SW 1271 (cell line): ENCODE data around the gene NOS1.
A peak's percentile ranks its signal among the peaks of the same experiment; 100 is the strongest.

Experiments used
- DNase-seq, 2 experiments: peaks; one replicate each; lab custom pipeline; 2025; lab: John Stamatoyannopoulos, UW

The NOS1 gene

DNA sequence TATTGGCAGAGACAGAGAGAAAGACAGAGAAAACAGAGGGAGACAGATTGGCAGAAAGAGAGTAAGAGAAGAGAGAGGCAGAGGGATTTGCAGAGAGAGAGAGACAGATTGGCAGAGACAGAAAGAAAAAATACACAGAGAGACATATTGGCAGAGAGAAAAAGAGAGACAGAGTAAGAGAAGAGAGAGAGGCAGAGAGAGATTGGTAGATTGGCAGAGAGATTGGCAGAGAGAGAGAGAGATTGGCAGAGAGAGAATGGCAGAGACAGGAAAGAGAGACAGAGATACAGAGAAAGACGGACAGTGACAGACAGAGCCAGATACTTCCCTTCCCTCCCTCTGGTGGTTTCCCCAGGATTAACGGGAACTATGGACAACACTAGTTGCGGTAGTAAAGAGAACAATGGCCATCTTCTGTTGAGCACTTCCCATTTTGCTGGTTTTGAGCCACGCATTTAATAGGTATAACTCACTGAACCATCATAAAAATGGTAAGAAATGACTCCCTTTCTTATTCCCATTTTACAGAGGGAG lies 2.6 kb upstream of the NOS1 start:
- peak in 1 of 2 experiments; percentile 8 for DNase-seq

DNA sequence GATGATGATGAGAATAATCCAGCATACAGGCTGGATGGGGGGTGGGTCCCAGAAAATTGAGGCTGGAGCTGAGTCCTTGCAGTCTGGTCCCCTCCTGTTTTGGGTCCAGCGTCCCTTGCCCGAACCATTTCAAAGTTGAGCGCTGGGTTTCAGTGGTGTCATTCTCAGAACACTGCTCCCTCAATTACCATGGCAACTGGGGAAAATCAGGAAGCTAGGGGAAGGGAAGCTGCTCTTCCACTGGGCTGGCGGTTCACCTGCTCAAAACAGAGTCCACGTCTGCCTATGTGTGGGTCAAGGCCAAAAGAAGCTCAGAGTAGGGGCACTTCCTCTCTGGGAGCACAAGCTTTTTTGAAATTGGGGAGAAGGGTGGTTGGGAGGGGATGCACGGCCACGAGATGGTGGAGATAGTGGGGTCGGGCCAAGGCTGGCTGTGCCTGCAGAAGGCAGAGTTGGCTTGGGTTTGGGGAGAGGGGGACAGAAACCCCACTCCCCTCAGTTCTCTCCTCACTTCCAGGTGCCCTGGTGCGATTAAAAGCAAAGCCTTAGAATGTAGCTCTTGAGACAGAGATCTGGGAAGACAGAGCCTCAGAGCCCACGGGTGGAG lies 1.7 kb upstream of the NOS1 start:
- no peak for DNase-seq

DNA sequence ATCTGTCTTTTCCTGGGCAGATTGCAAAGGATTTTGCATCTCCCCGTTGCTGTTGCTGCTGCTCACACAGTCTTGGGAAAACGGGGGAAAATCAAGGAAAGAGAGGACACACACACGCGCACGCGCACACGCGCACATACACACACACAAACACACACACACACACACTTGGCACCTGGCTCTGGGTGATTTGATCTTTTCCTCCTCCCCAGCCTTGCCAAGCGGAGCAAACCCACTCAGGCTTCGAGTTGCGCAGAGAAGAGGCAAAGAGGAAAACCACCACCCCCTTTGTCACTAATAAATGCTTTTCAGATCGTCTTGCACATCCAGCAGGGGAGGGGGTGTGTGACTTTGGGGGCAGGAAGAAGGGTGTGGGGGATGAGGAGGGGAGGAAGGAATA lies 965 bp upstream of the NOS1 start:
- DNase-seq: no peak

DNA sequence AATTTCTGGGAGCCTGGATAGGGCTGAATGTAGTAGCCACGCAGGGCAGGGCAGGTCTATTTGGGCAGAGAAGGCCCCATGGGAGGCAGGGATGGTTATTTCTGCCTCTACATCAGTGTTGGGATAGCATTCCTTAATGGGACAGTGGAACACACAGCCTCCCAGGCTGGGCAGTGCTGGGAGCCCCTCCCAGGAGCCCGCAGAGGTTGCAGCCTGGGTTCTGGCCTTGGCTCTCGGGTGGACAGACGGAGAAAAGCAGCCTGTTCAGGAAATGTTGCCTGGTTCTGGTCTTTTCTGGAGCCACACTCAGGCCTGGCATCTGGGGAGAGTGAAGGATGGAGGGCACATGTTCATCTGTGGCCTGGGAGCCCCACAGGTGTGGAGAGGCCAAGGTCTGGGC lies 479 bp upstream of the NOS1 start:
- DNase-seq: no peak

DNA sequence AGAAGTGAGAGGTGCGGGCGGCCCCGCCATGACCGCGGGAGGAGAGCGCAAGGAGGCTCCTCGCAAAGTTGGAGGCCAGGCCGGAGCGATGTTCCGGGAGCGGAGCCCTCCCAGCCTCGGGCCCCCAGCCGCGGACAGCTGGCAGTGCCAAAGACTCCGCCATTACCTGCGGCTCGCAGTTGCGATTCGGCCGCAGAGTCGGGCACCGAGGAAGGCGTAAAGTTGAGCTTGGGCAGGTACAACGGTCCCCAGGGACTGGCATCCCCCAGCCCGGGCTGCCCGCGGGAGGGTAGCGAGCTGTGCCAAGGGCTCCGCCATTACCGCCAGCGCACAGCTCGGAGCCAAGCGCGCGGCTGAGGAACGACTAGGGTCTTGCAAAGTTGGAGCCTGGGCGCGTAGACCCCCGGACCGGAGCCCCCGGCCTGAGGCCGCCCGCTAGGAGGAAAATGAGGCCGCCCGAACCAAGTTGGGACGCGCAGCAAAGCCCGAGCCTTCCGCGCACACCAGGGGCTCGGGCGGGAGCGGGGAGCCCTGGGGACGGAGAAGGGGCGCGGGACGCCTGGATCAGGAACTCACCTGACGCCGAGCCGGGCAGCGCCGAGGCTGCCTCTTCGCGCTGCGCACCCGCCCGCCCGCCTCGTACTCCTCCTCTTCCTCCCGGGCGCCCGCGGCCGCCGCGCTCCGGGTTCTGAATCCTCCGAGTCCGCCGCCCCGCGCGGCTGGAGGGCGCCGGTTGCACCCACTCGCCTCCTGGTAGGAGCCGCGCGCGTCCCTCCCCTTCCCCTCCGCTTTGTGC lies 677 bp downstream of the NOS1 start:
- no peak for DNase-seq

DNA sequence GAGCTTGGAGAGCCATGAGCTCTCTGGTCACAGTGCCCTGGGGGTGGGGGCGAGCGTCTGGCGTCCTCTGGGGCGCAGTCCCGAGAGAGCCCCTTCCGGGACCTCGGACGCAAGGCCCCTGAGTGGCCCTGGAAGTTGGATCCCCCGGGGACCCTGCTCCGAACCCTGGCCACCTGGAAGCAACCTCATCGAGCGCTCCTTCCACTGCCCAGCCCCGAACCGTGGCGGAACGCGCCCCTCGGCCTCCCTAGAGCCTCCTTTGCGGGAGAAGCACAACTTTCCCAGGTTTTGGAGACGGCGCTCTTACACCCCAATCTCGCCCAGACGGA lies 1.2 kb downstream of the NOS1 start:
- no peak for DNase-seq

DNA sequence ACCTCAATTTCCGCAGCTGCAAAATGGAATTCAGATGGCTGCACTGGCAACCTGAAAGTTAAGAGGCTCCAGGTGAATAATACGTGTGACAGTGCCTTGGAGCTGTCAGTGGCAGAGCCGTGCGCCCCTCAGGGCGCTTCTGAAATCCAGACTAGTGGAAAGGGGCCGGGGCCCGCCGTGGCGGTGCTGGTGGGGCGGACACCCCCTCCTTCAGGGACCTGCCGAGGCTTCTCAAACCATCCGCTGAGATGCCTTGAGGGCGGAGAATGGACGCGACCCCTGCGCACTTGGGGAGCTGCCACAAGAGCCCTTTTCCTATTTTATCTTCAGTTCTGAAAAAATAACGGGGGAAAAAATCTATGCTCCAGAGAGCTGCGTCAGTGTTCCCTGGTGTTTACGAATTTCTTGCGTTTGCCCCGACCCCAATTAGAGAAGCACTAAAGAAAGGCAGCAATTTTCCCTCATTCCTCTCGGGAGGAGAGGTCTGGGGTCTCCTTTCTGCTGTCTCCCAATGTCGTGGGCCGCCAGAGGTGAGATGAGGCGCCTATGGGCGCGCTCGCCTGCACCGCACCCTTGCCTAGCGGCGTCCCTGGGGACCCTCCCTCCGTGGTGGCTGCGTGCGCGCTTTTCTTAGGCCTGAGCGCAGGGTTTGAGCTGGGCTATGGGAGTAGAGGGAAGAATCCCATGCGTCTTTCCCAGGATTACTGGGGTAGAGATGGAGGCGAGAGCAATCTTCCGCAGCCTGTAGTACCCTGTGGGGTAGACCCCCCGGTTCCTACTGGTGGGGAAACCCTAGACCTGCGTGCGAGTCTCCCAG lies 2.2 kb downstream of the NOS1 start:
- DNase-seq: no peak

DNA sequence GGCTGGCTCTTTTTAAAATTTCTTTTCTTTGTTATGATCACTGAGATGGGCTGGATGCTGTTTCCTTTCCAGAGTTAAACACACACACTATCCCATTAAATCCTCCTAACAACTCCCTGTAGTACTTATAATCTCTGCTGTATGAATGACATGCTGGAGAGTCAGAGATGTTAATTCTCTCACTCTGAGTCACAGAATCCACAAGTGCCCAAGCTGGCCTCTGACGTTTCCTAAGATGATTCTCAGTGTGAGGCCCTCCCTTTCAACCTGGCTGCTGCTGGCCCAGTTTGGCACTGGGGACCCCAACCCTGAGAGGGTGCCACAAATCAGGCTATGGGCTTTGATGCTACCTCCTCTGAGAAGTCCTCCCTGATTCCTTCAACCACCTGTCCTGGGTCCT lies 5.4 kb downstream of the NOS1 start:
- DNase-seq: no peak

DNA sequence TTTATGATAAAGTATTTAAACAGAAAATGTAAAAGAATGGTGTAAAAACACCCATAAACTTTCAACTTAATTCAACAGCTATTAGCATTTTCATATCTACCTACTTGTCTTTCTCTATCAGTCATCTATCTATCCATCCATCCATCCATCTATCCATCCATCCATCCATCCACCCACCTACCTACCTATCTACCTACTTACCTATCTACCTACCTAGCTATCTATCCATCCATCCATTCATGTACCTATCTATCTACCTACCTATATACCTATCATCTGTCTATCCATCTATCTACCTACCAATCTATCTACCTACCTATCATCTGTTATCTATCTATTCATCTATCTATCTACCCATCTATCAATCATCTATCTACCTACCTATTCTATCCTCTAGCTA lies 8.5 kb downstream of the NOS1 start:
- no peak for DNase-seq

DNA sequence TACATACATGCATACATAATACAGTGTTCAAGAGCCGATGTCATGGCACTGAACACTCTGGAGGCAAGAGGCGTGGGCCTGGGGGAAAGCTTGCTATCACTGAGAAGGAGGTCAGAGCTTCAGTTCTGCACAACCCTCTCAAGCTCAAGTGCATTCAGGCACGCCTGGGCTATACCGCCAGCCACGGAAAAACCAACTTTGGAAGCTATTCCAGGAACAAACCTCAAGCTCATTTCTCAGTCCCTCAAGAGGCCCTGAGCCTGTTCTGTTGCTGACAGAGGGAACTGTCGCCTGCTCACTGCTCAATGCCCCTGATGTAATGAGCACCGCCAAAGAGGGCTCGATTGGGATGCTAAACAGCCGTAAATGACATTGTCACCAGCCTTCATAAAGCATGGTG lies 9.2 kb downstream of the NOS1 start:
- DNase-seq: no peak

DNA sequence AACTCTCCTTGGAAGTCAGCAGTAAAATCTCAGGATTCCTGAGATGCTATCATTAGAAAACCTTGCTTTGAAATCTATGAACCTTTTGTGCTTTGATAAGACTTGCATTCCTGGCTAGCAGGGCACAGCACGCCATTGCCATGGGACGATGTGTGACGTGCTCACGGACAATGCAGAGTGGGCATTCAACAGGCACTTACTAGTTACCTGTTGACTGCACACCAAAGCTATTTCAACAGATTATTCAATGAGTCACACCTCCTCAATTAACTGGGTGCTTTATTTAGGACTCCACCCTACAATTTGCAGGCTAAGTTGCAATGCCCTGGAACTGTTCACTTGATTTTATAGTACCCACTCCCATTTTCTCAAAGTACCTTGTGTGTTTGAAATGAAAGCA lies 11.3 kb downstream of the NOS1 start:
- DNase-seq: no peak

DNA sequence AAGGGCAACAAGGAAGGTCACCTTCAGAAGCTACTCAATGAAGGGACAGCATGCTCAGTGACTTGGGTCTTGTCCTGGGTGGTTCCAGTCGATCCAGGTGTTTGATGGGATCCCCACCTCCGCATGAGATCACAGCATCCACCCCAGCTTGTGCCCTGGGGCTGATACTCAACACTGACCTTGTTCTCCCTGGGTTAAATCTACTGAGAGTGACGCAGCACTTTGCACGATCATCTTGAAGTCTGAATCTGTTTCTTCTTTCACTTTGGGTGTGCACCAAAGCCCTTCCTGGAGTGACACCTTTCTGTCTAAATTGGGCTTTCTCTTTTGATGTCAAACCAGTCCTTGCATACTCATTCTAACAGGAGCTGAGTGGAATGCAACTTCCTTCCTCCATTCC lies 13.8 kb downstream of the NOS1 start:
- DNase-seq: no peak

DNA sequence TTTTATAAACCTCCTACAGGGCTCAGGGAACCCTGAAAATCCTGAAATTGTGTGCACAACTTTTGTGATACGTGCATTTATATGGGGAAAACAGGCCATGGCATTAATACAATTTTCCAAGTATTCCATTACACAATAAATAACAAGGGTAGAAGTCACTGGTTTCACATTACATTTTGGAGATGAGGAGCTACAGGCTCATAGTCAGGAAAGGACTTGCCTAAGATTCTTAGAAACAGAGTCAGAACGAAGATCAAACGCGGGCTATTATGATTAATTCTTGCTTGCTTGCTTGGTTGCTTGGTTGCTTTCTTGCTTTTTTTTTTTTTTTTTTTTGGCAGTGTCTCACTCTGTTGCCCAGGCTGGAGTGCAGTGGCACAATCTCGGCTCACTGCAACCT lies 16.7 kb downstream of the NOS1 start:
- DNase-seq: no peak

DNA sequence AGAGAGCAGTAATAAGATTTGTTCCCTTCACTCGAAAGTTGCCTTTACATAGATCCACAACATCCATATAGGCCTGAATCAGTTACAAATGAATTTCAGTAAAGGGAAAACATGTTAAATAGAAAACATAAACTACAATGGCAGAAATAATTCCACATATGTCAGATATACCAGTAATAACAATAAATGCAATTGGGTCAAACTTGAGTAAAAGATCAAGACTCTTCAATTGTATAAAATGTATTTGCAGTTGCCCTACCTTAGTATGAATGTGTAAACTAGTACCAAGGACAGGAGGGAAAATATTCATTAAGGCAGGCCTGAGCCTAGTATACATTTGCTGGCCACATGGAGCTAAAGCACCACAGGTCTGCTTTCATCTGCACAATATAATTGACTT lies 17.6 kb downstream of the NOS1 start:
- no peak for DNase-seq

DNA sequence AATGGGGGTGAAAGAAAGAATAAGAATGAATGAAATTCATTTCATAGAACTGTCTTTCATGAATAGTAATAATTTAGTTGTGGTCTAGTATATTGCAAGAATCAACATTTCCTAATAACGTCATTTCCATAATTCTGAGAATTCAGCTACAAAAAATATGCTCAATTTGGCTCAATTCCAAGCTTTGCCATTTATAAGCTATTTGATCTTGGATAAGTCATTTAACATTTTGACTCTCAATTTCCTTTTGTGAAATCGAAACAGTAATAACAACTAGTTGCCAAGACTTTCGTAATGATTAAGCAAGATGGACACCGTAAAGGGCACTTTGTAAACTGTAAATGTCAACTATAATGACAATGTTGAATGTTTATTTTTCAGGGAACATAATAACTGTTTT lies 18.1 kb downstream of the NOS1 start:
- DNase-seq: no peak

DNA sequence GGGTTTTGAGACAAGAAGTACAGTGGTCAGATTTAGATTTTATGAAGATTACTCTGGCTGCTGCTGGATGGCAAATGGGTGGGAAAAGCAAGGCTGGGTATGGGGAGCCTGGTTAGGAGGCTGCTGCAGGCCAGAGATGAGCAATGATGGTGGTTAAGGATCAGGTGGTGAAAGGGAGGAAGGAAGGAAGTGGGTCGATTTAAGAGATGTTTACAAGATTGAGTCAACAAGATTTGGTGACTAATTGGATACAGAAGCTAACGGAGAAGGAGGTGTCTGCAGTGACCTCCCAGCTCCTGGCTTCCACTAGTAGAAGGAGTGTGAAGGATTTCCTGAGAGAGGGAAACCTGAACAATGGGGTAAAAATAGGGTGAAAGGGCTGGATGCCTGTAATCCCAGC lies 18.7 kb downstream of the NOS1 start:
- peak; percentile 39 to 58 for DNase-seq

DNA sequence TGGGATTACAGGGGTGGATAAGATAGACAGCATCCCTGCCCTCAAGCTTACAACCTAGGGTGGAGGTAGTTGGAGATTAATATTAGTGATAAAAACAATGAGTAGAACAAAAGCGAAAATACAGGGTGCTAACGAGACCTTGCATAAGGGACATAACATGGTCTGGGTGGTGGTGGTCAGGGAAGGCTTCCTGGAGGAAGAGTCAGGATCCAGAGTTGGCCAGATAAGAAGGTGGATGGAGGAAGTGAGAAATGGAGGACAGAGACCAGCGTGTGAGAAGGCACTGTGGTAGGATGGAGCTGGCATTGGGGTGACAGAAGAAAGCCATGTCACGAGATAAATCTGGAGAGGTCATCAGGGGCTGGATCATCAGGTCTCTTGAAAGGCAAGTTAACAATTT lies 19.2 kb downstream of the NOS1 start:
- DNase-seq: no peak

DNA sequence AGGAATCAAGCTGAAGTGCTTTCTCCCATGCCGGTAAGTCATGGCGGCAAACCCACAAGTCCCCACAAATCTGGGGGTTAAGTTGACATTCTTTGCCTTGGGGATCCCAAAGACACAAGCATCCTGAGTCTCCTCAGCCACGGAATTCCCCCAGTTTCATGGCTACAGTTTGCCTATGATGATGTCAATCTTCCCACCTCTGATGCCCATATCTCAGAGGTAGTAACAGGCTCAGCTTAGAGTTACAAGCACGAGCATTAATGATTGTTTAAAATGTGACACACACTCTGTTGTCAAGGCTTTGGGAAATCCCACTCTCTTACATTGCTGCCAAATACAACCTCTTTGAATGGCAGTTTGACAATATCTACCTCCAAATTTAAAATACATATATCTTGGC lies 22.3 kb downstream of the NOS1 start:
- DNase-seq: no peak

DNA sequence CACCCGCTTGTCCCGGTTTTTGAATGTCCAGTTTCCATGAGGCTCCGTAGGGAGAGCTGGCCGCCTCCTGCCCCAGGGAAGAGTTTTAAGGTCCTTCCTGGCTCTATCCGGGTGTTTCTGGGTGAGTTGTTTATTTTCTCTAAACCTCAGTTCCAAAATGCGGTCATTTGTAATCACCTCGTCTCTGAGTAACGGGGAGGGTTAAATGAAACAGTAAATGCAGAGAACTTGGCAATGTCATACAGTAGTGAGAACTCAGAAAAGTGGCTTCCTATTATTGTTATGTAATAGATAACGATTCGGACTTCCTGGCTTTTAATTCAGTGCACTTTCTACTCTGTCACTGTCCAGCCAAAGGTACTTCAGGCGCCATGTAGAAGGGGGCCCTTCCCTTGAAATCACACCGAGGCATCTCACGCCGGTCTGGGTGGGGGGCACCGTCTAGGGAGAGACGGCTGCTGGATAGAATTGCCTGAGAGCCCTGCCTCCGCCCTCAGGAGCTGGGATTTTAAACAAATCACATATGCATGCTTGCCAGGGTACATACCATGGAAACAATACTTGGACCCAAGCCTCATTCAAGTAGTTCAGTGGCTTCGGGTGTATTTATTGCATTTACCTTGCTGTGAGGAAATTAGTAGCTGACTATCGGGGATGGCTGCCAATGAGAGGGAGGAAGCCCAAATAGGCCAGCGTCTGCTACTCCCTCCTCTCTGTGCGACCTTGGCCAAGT lies 26.4 kb downstream of the NOS1 start:
- no peak for DNase-seq

DNA sequence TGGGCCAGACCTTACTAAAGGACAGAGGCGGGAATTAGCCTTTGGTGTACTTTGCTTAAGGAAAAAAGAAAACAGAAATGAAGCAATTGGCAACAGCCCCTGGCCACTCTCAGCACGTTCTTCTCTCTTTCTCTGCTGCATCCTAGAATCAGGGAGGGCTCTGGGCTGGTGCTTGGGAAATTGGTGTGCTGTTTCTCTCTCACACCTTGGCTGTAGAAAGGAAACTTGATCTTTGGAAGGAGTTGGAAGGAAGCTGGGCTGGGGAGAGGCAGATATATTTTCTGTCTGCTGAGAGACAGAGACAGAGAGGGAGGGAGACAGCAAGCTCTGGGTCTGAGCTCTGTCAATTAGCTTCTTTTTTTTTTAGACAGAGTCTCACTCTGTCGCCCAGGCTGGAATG lies 27.4 kb downstream of the NOS1 start:
- DNase-seq: no peak

DNA sequence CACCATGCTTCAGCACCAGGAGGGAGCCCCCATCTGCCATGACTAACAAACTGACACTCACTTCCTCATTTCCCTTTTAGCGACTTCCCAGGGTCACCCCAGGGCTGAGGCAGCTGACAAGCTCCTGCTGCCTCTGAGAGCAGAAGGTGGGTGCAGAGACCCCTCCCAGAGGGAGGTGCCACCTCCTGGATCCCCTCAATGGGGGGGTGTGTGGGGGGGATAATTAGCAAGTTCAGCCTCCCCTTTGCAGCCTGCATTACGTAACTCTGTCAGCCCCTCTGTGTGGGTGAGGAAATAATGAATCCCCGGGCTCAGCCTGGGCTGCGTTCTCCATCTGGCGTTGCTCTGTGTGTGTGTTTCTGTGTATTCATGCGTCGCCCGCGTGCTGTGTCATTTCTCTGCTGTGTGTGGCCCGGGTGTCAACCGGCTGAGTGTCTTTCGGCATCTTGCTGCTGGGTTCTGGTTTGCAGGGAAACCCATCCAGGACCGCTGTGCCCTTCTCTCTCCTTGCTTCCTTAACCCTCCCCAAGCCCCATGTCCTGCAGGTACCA lies 28.0 kb downstream of the NOS1 start:
- no peak for DNase-seq

DNA sequence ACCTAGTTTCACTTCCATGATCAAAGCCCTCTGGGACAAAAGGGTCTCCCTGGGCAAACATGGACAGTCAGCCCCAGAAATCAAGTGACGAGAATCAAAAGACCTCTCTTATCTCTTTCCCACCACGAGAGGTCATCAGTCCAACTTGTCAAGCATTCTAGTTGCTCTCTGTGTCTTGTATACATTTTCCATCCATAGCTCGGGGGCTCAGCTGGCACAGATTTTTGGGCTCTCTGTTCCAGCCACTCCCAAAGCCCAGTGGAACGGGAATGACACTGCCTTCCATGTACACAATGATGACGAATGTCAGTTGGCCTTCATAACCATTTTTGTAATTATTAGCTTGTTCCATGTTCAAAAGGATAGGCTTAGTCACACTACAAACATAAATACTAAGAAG lies 29.7 kb downstream of the NOS1 start:
- DNase-seq: peak in 1 of 2 experiments; percentile 23
